GM21381 (cell line): ENCODE data around the gene U2SURP.
"Not testable (repeated sequence)": the region's sequence is repeated elsewhere in the genome, so short reads cannot be mapped to it uniquely, and the experiment has no call there.

ENCODE experiments used
- ATAC-seq: cut with Tn5 transposase; IDR thresholded peaks from one replicate; pipeline ENCODE4 v1.9.1; 2021; ENCODE audit warnings: mild to moderate bottlenecking, moderate library complexity; ENCODE audit not compliant: unreplicated experiment

Gene U2SURP

GRCh38 chr3:142976621-142977398 is 24.6 kb upstream of the U2SURP start:
- ATAC-seq: no peak

- no peak for ATAC-seq
These were observed 24.0 kb upstream of the U2SURP start for GRCh38 chr3:142977399-142977728.

GRCh38 chr3:142981108-142981507 is 20.3 kb upstream of the U2SURP start:
- no peak for ATAC-seq

- ATAC-seq: no peak
These were observed 19.2 kb upstream of the U2SURP start for GRCh38 chr3:142982038-142982773.

GRCh38 chr3:142983318-142983717 is 18.1 kb upstream of the U2SURP start:
- ATAC-seq: no peak

- no peak for ATAC-seq
These were observed 17.1 kb upstream of the U2SURP start for GRCh38 chr3:142984255-142984654.

GRCh38 chr3:142987080-142987700 is 14.2 kb upstream of the U2SURP start:
- ATAC-seq: no peak

- ATAC-seq: no peak
These were observed 13.7 kb upstream of the U2SURP start for GRCh38 chr3:142987707-142988106.

- ATAC-seq: not testable (repeated sequence)
These were observed 13.1 kb upstream of the U2SURP start for GRCh38 chr3:142988221-142988620.

- not testable (repeated sequence) for ATAC-seq
These were observed 12.5 kb upstream of the U2SURP start for GRCh38 chr3:142988826-142989225.

- ATAC-seq: no peak
These were observed 10.6 kb upstream of the U2SURP start for GRCh38 chr3:142990721-142991120.

- ATAC-seq: no peak
These were observed 9.0 kb upstream of the U2SURP start for GRCh38 chr3:142992323-142992722.

- peak; percentile 63 for ATAC-seq
These were observed 7.4 kb upstream of the U2SURP start for GRCh38 chr3:142993958-142994442.

- no peak for ATAC-seq
These were observed 4.0 kb upstream of the U2SURP start for GRCh38 chr3:142997330-142997729.

- ATAC-seq: no peak
These were observed 2.9 kb upstream of the U2SURP start for GRCh38 chr3:142998439-142998838.

- ATAC-seq: no peak
These were observed 1.5 kb upstream of the U2SURP start for GRCh38 chr3:142999881-143000280.

GRCh38 chr3:143000528-143000927 is 842 bp upstream of the U2SURP start:
- ATAC-seq: no peak

- peak; percentile 64 for ATAC-seq
These were observed 369 bp upstream of the U2SURP start for GRCh38 chr3:143001034-143001368.

- peak; percentile 26 for ATAC-seq
These were observed 828 bp downstream of the U2SURP start for GRCh38 chr3:143002083-143002712.

GRCh38 chr3:143002727-143003126 is 1.4 kb downstream of the U2SURP start:
- ATAC-seq: no peak

- ATAC-seq: no peak
These were observed 3.5 kb downstream of the U2SURP start for GRCh38 chr3:143004823-143005222.
